ENCODE data around the gene ACAT1. TPM values are rescaled to one million over a fixed set of nuclear protein-coding genes. Genes with fewer than 3 reads are reported as not detected.

ACAT1 gene
- polyA plus RNA-seq, 1 donor (not counting 4 experiments of a cell fraction or from before 2014, with no cell fraction given) = 106 TPM

DNA sequence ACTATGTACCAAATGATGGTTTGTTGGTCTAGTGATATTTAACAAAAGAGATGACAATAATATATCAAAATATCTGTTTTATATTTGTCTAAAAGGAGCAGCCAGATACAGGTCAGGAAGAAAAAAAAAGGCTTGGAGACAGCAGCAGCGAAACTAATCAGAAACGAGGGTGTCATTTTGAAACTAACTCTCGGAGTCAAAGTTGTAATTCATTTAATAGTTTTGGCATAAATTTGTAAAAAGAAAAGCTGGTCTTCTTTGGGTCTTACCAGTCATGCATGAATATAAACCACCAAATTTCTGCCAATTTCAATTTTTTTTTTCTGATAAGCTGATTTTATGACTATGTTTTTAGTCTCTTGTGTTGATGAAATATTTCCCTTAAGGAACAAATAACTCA is 75.5 kb downstream of the ACAT1 start:
- H3K27me3 ChIP-seq (ENCODE audit: control insufficient read depth, extremely low read depth, insufficient read depth, low read length) = no peaks in the 10 kb centered on the region
- no peak overlapping the region for H3K4me2 ChIP-seq (ENCODE audit: control insufficient read depth, extremely low read depth, insufficient read depth, low read depth, low read length)
- H2AFZ ChIP-seq (ENCODE audit: control insufficient read depth, low read length) = no peak overlapping the region
- no peaks in the 10 kb centered on the region for H3K36me3 ChIP-seq (ENCODE audit: control insufficient read depth in 2 of 2, extremely low read depth in 1 of 2, insufficient read depth in 2 of 2, low read length in 2 of 2)
- DNase-seq (ENCODE audit: low read depth, low spot score) = no peak
- peaks cover 23% of the 10 kb centered on the region for H3K4me1 ChIP-seq (ENCODE audit: control insufficient read depth, extremely low read depth, insufficient read depth, low read length)
- dilution Hi-C loops (cut with MboI; ENCODE audit: extremely low pct_ligation_motif_present, low sequenced_read_pairs) = no loop called here
- no peak overlapping the region for H3K27ac ChIP-seq (ENCODE audit: control insufficient read depth, insufficient read depth, low read length)
- TF ChIP-seq EZH2 (IDR thresholded peaks at IDR 0.05; ENCODE audit: low read length) = no peak
- TF ChIP-seq, protein P1, sequence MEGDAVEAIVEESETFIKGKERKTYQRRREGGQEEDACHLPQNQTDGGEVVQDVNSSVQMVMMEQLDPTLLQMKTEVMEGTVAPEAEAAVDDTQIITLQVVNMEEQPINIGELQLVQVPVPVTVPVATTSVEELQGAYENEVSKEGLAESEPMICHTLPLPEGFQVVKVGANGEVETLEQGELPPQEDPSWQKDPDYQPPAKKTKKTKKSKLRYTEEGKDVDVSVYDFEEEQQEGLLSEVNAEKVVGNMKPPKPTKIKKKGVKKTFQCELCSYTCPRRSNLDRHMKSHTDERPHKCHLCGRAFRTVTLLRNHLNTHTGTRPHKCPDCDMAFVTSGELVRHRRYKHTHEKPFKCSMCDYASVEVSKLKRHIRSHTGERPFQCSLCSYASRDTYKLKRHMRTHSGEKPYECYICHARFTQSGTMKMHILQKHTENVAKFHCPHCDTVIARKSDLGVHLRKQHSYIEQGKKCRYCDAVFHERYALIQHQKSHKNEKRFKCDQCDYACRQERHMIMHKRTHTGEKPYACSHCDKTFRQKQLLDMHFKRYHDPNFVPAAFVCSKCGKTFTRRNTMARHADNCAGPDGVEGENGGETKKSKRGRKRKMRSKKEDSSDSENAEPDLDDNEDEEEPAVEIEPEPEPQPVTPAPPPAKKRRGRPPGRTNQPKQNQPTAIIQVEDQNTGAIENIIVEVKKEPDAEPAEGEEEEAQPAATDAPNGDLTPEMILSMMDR (optimal IDR thresholded peaks at IDR 0.05 in 1 of 3, IDR thresholded peaks at IDR 0.05 in 1 of 3, conservative IDR thresholded peaks at IDR 0.05 in 1 of 3; ENCODE audit: extremely low read depth in 1 of 3, insufficient read depth in 2 of 3, low read length in 3 of 3) = no peak
- no peaks in the 10 kb centered on the region for H3K9me1 ChIP-seq (ENCODE audit: control insufficient read depth, extremely low read depth, insufficient read depth, low read length)
- H3K9ac ChIP-seq (ENCODE audit: control insufficient read depth, extremely low read depth, insufficient read depth, low read length) = no peak overlapping the region
- H3K9me3 ChIP-seq (ENCODE audit: control insufficient read depth, low read depth, low read length) = no peaks in the 10 kb centered on the region
- H3K79me2 ChIP-seq (ENCODE audit: control insufficient read depth, insufficient read depth, low read length) = peaks cover 14% of the 10 kb centered on the region
- H3K4me3 ChIP-seq (ENCODE audit: control insufficient read depth in 2 of 3, extremely low read depth in 1 of 3, insufficient read depth in 2 of 3, low read depth in 1 of 3, low read length in 3 of 3) = no peak overlapping the region
- H4K20me1 ChIP-seq (ENCODE audit: control insufficient read depth, extremely low read depth, insufficient read depth, low read length) = no peaks in the 10 kb centered on the region
- FAIRE-seq = no peak

Small RNA genes within 50 kb of the gene (small RNA-seq; reads per million reads assigned to genes)
- 0 reads per million in 3 experiments for gene RF00019 (ENCODE audit: insufficient read length in 3 of 3, low read depth in 3 of 3, low replicate concordance in 1 of 3)

Other genes with a start within 250 kb of the ACAT1 start
- not detected in 3 replicates for gene RAB39A, start 193.1 kb upstream of the ACAT1 start, polyA plus RNA-seq
- gene CUL5, start 112.7 kb upstream of the ACAT1 start, polyA plus RNA-seq = 10.9 to 15.1 TPM (median 11.6 TPM) in 3 replicates
- gene NPAT, start 101.1 kb downstream of the ACAT1 start, polyA plus RNA-seq = 6.1 to 8.0 TPM (median 6.3 TPM) in 3 replicates
- 18.6 to 28.5 TPM (median 21.5 TPM) in 3 replicates for gene ATM, start 101.5 kb downstream of the ACAT1 start, polyA plus RNA-seq